HG03175 (cell line): Measurements from ENCODE around the gene NR5A2.
"Not testable (repeated sequence)": the region's sequence is repeated elsewhere in the genome, so short reads cannot be mapped to it uniquely, and the experiment has no call there.

Experiments used
- ATAC-seq: cut with Tn5 transposase; IDR thresholded peaks from one replicate; pipeline ENCODE4 v1.9.1; 2021; ENCODE audit warnings: mild to moderate bottlenecking, moderate library complexity; ENCODE audit not compliant: unreplicated experiment

The NR5A2 gene

GRCh38 chr1:200157715-200158114, 130.2 kb downstream of the NR5A2 start:
- ATAC-seq = no peak

DNA sequence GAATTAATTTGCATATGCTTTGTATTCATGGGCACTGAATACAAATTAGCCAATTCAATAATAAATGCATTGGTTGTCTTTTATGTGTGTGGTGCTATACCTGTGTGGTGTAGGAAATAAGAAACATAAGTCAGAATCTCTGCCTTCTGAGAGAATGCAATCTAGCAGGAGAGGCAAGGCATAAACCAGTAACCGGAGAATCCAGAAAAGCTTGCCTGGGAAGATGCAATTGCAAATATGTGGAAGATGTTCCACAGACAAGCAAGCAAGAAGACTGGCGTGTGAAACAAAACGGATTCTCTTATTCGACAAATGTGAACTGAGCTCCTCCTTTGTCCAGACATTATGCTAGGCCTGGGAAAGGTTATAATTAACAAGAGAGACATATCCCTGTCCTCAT, 134.3 kb downstream of the NR5A2 start:
- no peak for ATAC-seq

DNA sequence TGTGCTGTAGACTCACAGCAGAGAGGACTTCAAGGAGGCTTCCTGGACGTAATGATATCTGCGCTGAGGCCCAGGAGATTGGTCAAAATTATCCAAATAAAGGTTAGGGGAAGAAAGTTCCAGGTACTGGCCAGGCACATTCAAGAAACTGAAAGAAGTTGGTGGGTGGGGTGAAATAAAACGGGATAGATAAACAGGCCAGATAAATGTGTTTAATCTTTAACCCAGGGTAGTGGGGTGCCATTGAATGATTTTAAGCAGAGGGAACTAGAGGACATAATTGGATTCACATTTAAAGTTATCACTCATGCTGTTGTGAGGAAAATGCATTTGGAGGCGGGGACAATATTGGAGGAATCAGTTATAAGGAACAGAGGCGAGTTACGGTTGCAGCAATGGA, 134.7 kb downstream of the NR5A2 start:
- no peak for ATAC-seq

GRCh38 chr1:200162877-200163276, 135.4 kb downstream of the NR5A2 start:
- ATAC-seq = no peak

DNA sequence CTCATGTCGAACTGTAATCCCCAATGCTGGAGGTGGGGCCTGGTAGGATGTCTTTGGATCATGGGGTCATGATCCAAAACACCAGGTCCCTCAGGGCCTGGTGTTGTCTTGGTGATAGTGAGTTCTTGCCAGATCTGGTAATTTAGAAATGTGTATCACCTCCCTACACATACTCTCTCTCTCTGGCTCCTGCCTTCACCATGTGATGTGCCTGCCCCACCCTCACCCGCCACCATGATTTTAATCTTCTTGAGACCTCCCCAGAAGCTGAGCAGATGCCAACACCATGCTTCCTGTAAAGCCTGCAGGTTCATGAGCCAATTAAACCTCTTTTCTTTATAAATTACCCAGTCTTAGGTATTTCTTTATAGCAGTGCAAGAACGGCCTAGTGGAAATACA, 136.4 kb downstream of the NR5A2 start:
- ATAC-seq = no peak

- no peak for ATAC-seq
Measured at GRCh38 chr1:200165493-200166220, 138.1 kb downstream of the NR5A2 start.

- ATAC-seq = no peak
Measured at GRCh38 chr1:200166411-200166810, 138.9 kb downstream of the NR5A2 start.

GRCh38 chr1:200168926-200169325, 141.4 kb downstream of the NR5A2 start:
- ATAC-seq = no peak

GRCh38 chr1:200172311-200172710, 144.8 kb downstream of the NR5A2 start:
- ATAC-seq = no peak

GRCh38 chr1:200173097-200173618, 145.6 kb downstream of the NR5A2 start:
- no peak for ATAC-seq

DNA sequence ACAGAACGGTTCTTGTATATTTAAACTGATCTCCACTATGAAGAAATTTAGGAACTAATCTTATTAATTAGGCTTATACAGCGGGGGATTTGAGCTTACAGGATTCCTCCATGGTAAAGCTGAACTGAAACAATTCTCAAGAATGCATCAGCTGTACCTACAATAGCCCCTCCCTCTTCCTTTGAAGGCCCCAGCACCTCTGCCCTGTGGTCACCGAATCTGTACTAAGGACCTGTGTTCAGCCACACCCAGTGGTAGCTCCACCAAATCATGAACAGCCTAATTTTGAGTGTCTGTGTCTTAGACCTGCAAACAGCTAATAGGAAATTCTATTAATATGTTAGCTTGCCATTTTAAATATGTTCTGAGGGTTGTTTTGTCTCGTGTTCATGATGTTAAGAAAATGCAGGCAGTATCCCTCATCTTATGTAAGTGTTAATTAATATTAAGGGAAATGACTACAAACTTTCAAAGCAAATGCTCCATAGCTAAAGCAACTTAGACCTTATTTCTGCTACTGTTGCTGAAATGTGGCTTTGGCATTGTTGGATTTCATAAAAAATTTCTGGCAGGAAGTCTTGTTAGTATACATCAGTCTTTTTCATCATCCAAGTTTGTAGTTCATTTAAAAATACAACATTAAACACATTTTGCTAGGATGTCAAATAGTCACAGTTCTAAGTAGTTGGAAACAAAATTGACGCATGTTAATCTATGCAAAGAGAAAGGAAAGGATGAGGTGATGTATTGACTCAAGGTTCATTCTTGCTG, 147.2 kb downstream of the NR5A2 start:
- no peak for ATAC-seq

DNA sequence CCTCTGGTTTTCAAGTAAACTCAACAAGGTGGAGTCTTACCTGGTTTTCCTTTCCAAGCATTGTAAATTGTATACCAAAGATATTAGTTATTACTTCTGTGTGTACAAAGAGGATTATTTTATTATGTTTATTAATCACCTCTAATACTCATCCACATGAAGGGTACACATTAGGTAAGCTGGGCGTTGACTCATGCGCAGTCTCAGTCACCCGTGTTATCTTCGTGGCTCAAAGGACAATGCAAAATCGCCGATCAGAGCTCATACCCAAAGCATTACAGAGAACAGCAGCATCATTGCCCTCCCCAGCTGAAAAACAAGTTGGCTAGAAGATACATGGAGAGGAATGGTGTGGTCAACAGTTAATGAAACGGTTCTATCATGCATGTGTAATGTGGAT, 148.7 kb downstream of the NR5A2 start:
- no peak for ATAC-seq

DNA sequence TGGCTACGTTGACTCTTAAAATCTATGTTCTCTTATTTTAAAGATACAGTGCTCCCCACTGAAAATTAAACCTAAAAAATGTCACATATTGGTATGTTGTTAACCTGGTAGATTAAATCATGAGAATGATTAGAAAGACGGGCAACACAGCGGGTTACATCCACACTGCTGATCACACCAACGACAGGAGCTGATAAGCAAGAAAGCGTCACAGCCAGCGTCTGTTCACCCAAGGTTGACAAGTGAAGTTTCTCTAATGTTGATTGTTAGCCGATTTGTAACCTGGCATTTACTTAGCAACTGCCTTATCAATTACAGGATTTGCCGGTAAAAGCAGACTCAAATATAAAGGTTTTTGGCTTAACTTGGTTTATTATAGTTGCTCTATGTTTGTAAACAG, 149.3 kb downstream of the NR5A2 start:
- no peak for ATAC-seq

GRCh38 chr1:200178340-200178739, 150.8 kb downstream of the NR5A2 start:
- ATAC-seq = no peak

DNA sequence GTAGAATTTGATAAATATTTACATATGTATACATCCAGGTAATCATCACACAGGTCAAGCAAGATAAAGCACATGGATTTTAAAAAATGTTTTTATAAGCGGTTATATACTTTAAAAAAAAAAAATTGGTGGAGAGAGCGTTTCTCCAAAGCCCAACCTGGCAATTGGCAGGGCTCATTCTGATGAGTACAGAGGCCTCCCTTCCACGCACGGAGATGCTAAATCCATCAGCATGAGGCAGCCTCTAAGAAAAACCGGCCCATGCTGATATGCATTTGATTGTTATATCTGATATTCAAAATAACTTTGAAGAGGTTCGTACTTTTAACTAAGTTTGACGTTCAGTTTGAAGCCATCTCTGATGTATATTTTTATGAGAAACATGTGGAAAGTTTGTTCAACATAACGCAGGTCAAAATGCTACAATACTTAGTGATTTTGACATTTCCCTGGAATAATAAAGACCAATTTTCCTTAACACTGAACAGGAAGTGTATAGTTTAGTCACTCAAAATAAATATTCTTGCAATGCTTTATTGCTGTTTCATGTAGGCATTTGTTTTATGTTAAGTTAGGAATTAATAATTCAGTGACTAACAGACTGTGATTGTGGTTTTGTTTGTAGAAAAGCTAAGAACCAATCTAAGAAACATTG, 151.7 kb downstream of the NR5A2 start:
- no peak for ATAC-seq

DNA sequence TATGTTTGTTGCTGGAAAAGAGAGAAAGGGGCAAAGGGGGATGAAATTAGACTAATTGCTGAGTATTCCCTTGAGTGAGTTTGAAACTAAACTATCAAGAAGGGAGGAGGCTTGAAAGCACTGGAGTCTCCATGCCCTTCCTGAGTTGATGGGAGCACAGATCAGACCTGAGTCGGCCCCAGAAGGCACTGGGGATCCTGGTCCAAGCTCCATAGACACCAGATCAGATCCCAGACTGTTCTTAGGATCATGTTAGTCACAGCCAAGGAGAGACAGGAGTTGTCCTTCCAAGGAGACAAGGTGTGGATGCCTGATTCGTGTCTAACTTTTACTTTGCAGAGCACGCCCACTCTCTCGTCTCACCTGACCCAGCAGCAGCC, 152.3 kb downstream of the NR5A2 start:
- no peak for ATAC-seq

GRCh38 chr1:200180821-200181220, 153.3 kb downstream of the NR5A2 start:
- no peak for ATAC-seq

DNA sequence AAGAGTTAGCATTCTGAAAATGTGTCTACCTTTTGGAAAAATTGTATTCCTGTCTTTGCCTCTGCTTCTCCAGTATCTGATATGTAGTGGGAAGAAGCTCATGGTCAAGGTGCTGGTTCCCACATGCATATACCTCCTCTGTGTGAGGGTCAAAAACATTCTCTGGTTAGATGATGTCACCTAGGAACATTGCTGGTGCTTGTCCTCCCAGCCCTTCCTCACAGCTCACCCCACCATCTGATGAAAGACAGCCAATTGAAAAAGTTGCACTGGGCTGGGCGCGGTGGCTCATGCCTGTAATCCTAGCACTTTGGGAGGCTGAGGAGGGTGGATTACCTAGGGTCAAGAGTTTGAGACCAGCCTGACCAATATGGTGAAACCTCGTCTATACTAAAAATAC, 154.4 kb downstream of the NR5A2 start:
- no peak for ATAC-seq

- ATAC-seq = no peak
Measured at GRCh38 chr1:200182701-200183100, 155.2 kb downstream of the NR5A2 start.

GRCh38 chr1:200183637-200184036, 156.1 kb downstream of the NR5A2 start:
- ATAC-seq = no peak

GRCh38 chr1:200184196-200184595, 156.7 kb downstream of the NR5A2 start:
- ATAC-seq = no peak

DNA sequence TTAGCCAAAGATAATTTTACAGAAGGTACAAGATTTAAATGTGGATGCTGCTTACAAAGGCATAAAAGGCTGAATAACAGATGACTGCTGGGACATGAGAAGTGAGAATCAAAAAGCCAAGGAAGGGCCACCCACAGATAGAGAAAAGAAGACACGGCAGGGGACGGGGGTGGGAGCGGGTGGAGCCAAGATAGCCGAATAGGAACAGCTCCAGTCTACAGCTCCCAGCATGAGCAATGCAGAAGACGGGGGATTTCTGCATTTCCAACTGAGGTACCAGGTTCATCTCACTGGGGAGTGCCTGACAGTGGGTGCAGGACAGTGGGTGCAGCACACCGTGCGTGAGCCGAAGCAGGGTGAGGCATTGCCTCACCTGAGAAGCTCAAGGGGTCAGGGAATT, 157.7 kb downstream of the NR5A2 start:
- ATAC-seq = not testable (repeated sequence)
